C4-2B (cell line): Measurements from ENCODE around the gene EPB41L4B.

Experiments
- H3K27ac ChIP-seq: fragments of 450-650 bp; 2 replicates; pipeline ENCODE4 v1.5.1; 2017
- CTCF ChIP-seq: fragments of 450-650 bp; conservative IDR thresholded peaks from 2 replicates; pipeline ENCODE4 v1.5.1; 2017; ENCODE audit warnings: mild to moderate bottlenecking
- ZFX ChIP-seq: fragments of 450-650 bp; IDR thresholded peaks from 2 replicates; pipeline ENCODE4 v1.6.1; 2017

The EPB41L4B gene

DNA sequence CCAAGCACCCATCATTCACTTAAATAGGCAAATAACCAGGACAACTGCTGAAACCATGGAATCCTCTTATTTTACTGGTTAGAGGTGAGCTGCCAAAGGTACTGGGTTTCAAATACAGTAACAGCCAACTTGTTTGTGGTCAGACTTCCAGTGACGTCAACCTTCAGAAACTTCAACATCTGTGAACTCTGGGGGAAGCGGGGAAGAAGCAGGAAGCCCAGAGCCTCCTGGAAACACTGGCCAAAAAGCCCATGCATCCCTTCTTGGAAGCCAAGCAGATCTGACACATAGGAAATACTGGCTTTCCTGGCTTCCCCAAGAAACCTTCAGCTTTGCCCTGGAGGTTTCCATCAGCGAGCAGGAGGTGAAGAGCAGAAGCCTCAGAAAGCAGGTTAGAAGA lies 148.9 kb downstream of the EPB41L4B start:
- H3K27ac ChIP-seq, result no peak overlapping the region
- TF ChIP-seq ZFX (no peak), CTCF (no peak)

- H3K27ac ChIP-seq, result no peak overlapping the region
- no peak for TF ChIP-seq CTCF
- TF ChIP-seq ZFX, result no peak
These were observed 152.7 kb downstream of the EPB41L4B start for GRCh38 chr9:109168170-109168569.

- TF ChIP-seq ZFX (no peak), CTCF (no peak)
- H3K27ac ChIP-seq, result no peak overlapping the region
These were observed 153.1 kb downstream of the EPB41L4B start for GRCh38 chr9:109167716-109168115.

GRCh38 chr9:109166771-109167601 lies 153.9 kb downstream of the EPB41L4B start, which contains the start of gene FRRS1L:
TSS of gene FRRS1L (minus strand) at chr9:109167249. CDS start at chr9:109167138, 111 bp downstream.
- no peak within 1 kb of the TSS for H3K27ac ChIP-seq
- TF ChIP-seq CTCF (no peak), ZFX (no peak)

DNA sequence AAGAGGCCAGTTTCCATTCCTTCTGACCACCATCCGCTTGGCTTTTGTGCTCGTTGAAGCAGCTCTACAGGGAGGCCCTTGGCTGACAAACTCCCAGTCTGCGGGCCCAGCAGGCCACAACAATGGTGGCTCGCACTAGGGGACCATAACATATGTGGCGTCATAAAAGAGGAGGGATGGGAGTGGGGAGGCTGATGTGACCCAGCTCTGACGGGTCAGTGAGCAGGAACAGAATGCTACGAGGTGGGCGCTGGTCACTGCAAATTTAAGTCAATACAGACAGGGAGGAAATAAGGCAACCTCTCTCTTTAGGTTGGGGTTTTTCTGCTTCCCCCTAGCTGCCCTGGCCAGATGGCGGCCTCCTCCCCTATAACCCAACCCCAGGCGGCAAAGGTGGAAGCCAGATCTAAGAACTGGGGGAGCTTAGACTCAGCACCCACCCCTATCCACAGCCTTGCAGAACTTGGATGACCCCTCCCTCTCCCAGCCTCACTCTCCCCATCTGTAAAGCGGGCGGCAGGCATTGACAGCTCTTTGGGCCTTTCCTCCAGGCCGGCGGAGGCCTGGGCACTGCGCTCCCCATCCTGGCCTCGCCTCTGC lies 154.6 kb downstream of the EPB41L4B start:
- no peak overlapping the region for H3K27ac ChIP-seq
- TF ChIP-seq CTCF, result no peak
- no peak for TF ChIP-seq ZFX

GRCh38 chr9:109164042-109164441 lies 156.8 kb downstream of the EPB41L4B start:
- H3K27ac ChIP-seq, result no peak overlapping the region
- TF ChIP-seq ZFX (no peak), CTCF (no peak)

DNA sequence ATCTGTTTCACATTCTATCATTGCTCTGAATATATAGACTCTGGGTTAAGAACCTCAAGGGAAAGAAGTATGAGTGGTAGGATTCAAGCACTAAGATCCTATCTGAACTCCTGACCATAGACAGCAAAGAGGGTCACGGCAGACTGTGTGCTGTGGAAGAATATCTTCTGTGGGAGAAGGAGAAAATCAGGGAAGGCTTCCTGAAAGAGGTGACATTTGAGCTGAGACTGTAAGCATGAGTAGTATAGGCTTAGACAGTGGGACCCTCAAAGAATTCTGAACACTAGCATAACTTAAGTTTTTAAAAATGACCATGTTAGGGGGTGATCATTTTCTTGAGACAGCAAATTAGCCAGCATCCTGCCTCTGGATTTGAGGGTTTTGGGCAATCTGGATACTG lies 157.7 kb downstream of the EPB41L4B start:
- no peak overlapping the region for H3K27ac ChIP-seq
- no peak for TF ChIP-seq ZFX
- no peak for TF ChIP-seq CTCF
